ENCODE results near the gene ASCC3.

ASCC3 gene

GRCh38 chr6:100577425-100577824 lies 303.7 kb downstream of the ASCC3 start:
- in situ Hi-C loops (cut with MboI; ENCODE audit: low pct_unique_long_range_greater_than_20kb, low sequenced_read_pairs, unreplicated experiment): no loop called here
- no peak for DNase-seq (ENCODE audit: low spot score)
- no peak for TF ChIP-seq CTCF (IDR thresholded peaks at IDR 0.05; ENCODE audit: extremely low read depth, insufficient read depth, missing control alignments)

GRCh38 chr6:100575921-100576320 lies 305.2 kb downstream of the ASCC3 start:
- in situ Hi-C loops (cut with MboI; ENCODE audit: low pct_unique_long_range_greater_than_20kb, low sequenced_read_pairs, unreplicated experiment): no loop called here
- TF ChIP-seq CTCF (IDR thresholded peaks at IDR 0.05; ENCODE audit: extremely low read depth, insufficient read depth, missing control alignments): no peak
- DNase-seq (ENCODE audit: low spot score): no peak

- in situ Hi-C loops (cut with MboI; ENCODE audit: low pct_unique_long_range_greater_than_20kb, low sequenced_read_pairs, unreplicated experiment): no loop called here
- DNase-seq (ENCODE audit: low spot score): no peak
Measured at GRCh38 chr6:100574836-100575235, 306.3 kb downstream of the ASCC3 start.

GRCh38 chr6:100573166-100573565 lies 308.0 kb downstream of the ASCC3 start:
- in situ Hi-C loops (cut with MboI; ENCODE audit: low pct_unique_long_range_greater_than_20kb, low sequenced_read_pairs, unreplicated experiment): no loop called here
- no peak for DNase-seq (ENCODE audit: low spot score)
- TF ChIP-seq CTCF (IDR thresholded peaks at IDR 0.05; ENCODE audit: extremely low read depth, insufficient read depth, missing control alignments): no peak

More at GRCh38 chr6:100574836-100575235, 306.3 kb downstream of the ASCC3 start:
- no peak for TF ChIP-seq CTCF (IDR thresholded peaks at IDR 0.05; ENCODE audit: extremely low read depth, insufficient read depth, missing control alignments)

GRCh38 chr6:100568255-100568654 lies 312.9 kb downstream of the ASCC3 start:
- DNase-seq (ENCODE audit: low spot score): no peak
- no peak for TF ChIP-seq CTCF (IDR thresholded peaks at IDR 0.05; ENCODE audit: extremely low read depth, insufficient read depth, missing control alignments)
- in situ Hi-C loops (cut with MboI; ENCODE audit: low pct_unique_long_range_greater_than_20kb, low sequenced_read_pairs, unreplicated experiment): no loop called here

- no peak for TF ChIP-seq CTCF (IDR thresholded peaks at IDR 0.05; ENCODE audit: extremely low read depth, insufficient read depth, missing control alignments)
- in situ Hi-C loops (cut with MboI; ENCODE audit: low pct_unique_long_range_greater_than_20kb, low sequenced_read_pairs, unreplicated experiment): no loop called here
- no peak for DNase-seq (ENCODE audit: low spot score)
Measured at GRCh38 chr6:100566563-100566962, 314.6 kb downstream of the ASCC3 start.

All from GM13977 (cell line).